ENCODE data around the gene CTBS.
A peak's percentile ranks its signal among the peaks of the same experiment; 100 is the strongest.
"Not testable (repeated sequence)": the region's sequence is repeated elsewhere in the genome, so short reads cannot be mapped to it uniquely, and the experiment has no call there.

CTBS gene, protein sequence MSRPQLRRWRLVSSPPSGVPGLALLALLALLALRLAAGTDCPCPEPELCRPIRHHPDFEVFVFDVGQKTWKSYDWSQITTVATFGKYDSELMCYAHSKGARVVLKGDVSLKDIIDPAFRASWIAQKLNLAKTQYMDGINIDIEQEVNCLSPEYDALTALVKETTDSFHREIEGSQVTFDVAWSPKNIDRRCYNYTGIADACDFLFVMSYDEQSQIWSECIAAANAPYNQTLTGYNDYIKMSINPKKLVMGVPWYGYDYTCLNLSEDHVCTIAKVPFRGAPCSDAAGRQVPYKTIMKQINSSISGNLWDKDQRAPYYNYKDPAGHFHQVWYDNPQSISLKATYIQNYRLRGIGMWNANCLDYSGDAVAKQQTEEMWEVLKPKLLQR

GRCh38 chr1:84573967-84574842, at the start of gene CTBS:
TSS of gene CTBS (minus strand) at chr1:84574440. CDS start at chr1:84574415, 25 bp downstream.
- DNase-seq (ENCODE audit: low spot score): peak; percentile 92

DNA sequence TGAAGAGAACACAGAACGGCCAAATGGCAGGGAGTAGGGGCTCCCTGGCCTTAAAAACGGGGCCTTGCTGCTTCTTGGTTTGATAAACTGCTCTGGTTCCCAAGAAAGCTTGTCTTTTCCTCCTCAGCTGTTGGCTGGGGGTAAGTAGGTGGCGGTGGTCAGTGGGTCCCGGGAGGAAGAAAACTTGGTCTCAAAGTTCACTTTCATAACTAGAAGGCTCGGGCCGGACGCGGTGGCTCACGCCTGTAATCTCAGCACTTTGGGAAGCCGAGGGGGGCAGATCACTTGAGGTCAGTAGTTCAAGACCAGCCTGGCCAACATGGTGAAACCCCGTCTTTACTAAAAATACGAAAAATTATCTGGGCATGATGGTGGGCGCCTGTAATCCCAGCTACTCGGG, 47.3 kb upstream of the CTBS start:
- no peak for DNase-seq (ENCODE audit: low spot score)

DNA sequence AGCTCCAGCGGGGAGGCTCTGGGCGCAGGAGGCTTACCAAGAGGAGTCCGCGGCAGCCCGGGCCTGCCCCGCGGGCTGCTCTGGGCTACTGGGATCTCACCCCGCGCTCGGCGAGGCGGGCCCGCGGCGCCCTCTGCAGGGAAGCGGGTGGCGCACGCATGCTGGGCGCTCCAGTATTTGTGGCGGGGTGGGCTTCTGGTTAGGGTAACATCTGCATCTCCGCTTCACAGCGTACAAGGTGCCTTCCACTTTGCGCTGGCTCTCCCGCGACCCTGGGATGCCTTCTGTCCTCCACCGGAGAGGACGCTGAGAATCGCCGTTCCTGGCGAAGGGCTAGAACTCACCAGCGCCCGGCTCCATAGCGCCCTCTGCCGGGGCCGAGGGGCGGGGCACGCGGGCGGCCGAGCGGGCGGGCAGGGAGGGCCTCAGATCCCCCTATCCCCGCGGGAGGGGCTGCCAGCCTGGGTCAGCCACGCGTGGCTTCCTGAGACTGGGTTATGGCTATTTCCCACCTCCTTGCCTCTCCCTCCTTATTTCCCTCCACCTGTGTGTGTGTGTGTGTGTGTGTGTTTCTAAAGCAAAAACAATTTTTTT, 46.6 kb upstream of the CTBS start:
- DNase-seq (ENCODE audit: low spot score): peak; percentile 92

DNA sequence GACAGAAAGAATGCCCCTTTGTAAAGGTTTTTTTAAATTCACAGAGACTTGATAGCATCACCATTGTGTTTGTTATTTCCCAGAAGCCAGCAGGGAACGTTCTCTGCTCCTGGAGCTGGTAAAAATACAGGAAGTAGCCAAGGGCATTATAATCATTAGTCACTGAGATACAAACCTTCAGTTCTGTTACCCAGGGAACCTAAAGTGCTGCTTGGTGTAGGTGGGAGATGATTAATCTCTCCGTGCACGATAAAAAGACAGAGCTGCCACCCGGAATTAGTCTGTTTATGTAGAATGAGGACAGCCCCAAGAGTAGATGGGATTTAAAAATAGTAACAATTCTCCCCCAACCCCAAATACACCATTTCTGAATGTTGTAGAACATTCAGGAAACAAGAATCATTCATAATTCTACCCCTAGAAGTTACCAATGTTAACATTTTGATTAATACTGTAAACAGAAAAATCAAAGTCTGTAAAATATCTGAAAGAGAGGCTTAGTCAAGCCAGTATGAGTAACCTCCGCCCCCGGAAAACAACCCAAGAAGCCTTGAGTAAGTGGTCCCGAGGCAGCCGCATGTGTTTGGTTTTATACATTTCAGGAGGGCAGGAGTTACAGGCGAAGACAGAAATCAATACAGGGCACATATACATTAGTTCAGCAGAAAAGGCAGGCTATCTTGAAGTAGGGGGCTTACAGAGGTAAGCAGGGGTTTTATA, 45.3 kb upstream of the CTBS start:
- DNase-seq (ENCODE audit: low spot score): no peak

DNA sequence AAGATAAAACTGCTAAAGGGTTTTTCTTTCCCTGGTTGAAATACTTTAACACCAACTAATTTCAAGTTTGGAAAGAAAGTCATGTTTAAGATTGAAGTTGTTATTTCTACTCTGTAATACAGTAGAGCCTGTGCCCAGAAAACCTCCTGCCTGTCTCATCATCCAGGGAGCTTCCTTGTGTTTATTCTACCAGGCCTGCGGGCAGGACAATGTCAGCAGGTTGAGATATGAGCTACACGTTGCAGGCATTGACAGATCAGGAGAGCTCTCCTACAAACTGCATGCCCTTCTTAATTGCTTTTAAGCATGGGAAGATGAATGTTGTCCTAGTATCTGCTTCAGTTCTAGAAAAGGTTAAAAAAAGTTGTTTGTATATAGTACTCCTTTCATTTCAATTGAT, 43.1 kb upstream of the CTBS start:
- no peak for DNase-seq (ENCODE audit: low spot score)

GRCh38 chr1:84615790-84616189, 41.5 kb upstream of the CTBS start:
- no peak for DNase-seq (ENCODE audit: low spot score)

DNA sequence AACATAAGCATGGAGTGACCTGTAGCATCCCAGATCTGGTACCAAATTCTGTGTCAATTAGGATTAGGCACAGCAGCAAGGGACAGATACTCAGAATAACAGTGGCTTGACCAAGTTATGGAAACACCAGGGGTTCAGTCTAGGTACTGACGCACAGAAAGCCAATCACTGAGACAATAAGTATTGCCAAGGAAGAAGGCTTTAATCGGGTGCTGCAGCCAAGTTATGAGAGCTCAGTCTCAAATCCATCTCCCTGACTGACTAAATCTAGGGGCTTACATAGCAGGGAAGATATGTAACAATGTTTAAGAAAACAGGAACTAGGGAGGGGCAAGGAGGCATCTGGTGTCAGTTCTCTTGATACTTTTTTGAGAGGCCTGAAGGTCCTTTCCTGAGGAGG, 39.6 kb upstream of the CTBS start:
- DNase-seq (ENCODE audit: low spot score): no peak

DNA sequence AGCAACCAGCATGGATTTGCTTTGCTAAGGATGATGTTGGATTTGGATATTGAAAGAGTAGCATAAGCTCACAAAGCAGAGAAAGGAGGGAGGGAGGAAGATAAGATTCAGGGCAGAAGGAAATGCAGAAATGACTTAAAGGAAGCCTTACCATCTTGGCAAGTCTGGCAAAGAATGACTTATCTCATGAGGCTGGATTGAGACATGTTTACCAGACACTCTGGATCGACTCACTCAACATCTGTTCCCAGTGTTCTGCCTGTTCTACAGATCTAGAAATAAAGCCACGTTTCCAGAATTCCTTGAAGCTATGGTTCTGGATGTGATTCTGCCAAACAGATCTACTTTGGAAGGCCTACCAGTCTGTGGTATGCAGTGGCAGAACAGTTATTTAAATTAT, 38.8 kb upstream of the CTBS start:
- DNase-seq (ENCODE audit: low spot score): no peak

GRCh38 chr1:84611796-84612195, 37.6 kb upstream of the CTBS start:
- no peak for DNase-seq (ENCODE audit: low spot score)

GRCh38 chr1:84611091-84611490, 36.9 kb upstream of the CTBS start:
- no peak for DNase-seq (ENCODE audit: low spot score)

DNA sequence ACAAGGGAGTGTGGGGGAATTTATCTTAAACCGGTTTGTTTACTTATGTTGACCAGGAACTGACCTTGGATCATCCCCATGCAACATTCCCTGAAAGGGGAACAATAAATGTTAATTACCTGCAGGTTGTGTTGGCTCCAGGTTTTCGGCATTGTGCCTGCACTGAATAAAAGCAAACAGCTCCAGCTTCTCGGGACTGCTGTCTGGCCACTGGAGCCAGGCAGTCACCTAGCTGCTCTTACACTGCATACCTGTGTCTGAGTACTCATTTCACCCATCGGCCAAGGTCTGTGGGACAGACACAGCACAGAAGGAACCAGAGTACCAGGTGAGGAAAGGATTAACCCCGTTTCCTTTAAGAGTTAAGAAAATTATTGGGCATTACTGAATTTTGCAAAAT, 32.7 kb upstream of the CTBS start:
- DNase-seq (ENCODE audit: low spot score): no peak

- DNase-seq (ENCODE audit: low spot score): no peak
Measured at GRCh38 chr1:84605157-84605556, 30.9 kb upstream of the CTBS start.

- DNase-seq (ENCODE audit: low spot score): no peak
Measured at GRCh38 chr1:84603941-84604830, 29.9 kb upstream of the CTBS start.

- DNase-seq (ENCODE audit: low spot score): no peak
Measured at GRCh38 chr1:84603223-84603622, 29.0 kb upstream of the CTBS start.

DNA sequence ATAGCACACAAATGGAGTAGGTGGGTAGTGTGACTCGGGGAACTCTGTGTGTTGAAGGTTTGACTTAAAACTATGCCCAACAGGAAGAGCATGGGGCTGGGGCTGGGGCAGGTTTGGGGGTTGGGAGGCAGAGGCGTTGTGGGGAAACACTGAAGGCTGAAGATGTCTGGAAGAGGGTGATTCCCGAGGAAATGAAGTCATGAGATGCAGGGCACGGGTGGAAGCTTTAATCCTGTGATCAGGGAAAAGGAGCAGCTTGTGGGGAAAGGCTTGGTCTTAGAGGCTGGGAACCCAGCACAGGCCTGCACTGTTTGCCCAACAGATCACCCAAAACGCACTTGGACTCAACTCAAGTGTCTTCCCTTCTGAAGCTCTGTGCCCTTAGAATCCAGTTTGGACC, 26.6 kb upstream of the CTBS start:
- no peak for DNase-seq (ENCODE audit: low spot score)

DNA sequence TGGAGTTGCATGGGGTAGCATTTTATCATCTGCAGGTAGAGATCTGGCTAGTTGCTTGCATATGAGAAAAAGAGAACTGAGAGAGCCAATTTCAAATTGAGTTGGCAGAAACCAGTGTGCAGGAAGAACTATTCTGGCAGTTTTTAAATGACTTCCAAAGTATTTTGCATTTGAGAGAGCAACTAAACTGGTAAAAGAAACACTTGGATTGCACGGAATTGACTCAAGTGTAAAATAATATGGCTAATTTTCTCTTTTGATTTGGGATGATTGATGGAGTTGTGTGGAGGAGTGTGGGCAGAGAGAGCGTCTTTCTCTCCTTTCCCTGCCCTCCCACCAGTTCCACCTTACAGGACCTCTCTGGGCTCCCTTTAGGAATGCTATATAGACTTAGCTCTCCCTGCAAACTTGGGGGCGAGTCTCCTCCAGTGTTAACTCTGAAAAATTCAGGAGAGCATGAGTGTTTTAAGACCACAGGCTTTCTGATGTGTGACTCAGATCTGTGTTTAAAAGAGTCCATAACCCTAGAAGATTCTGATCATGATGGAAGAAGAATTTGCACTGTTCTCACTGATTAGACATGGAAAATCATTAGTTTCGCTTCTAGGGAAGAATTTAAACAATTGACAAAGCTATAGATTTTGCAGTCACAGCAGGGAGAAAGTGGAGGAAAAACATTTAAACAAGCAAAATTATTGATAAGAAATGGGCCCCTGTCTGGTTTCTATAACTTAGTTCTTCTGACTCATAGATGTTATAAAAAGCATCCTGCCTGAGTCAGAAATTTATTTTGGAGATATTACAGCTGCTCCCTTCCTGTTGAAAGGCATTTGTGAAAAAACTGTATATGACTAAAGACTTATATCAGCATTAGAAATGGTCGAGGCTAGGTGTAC, 24.9 kb upstream of the CTBS start:
- no peak for DNase-seq (ENCODE audit: low spot score)

- DNase-seq (ENCODE audit: low spot score): no peak
Measured at GRCh38 chr1:84598418-84598817, 24.2 kb upstream of the CTBS start.

DNA sequence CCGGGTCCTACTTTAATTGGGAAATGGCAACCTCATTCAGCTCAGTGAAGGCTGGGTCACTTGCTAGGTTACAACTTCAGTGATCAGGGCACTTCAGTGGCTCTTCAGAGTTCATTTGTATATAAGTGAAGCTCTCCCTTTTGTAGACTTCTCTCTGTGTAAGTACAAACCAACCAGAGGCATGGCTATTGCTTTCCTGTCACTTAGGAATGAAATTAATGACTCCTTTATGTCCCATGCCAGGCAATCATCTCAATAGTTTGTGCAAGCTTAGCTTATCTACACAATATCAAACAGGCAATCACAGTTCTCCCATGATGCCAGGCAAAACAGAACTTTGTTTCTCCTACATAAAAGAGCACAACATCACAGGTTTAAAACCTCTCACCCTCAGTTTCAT, 22.8 kb upstream of the CTBS start:
- DNase-seq (ENCODE audit: low spot score): no peak

DNA sequence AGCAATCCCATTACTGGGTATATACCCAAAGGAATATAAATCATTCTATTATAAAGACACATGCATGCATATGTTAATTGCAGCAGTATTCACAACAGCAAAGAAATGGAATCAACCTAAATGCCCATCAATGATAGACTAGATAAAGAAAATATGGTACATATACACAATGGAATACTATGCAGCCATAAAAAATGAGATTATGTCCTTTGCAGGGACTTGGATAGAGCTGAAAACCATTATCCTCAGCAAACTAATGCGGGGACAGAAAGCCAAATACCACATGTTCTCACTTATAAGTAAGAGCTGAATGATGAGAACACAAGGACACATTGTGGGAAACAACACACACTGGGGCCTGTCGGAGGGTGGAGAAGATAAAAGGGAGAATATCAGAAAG, 20.7 kb upstream of the CTBS start:
- not testable (repeated sequence) for DNase-seq (ENCODE audit: low spot score)

- DNase-seq (ENCODE audit: low spot score): no peak
Measured at GRCh38 chr1:84587099-84587498, 12.9 kb upstream of the CTBS start.

All from ecto neural progenitor cell (in vitro differentiated cells).